ENCODE results near the gene A1BG.
"Not testable (repeated sequence)": the region's sequence is repeated elsewhere in the genome, so short reads cannot be mapped to it uniquely, and the experiment has no call there.

The A1BG gene

DNA sequence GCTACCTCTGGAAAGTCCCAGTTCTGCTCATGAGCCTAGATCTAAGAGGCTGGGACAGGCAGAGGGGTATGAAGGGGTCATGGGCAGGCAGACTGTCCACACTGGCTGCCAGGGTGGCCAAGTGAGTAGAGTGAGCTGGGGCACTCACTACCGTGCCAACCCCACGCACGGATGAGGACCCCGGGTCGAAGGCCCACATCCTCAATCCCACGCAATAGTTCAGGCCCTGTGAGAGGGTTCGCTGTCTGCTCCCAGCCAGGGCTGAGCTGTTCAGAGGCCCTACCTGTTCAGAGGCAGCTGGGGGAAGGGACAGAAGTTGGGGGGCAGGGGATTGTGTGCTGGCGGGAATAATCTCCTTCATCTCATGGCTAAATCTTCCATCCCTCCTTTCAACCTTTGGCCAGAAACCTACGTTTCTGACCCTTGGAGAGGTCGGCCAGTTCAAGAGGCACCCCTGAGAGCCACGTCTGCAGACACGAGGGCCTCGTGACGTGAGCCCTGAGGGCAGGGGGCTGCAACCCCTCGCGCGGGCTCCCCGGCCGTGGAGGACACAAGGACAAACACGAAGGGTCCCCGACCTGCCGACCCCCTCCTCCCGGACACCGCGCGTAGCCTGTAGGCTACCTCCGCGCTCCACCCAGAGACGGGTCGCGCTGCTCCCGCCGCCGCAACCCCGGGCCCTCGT is 32.7 kb upstream of the A1BG start:
- no peak for DNase-seq

GRCh38 chr19:58385313-58385890 is 32.1 kb upstream of the A1BG start:
- DNase-seq, result no peak

GRCh38 chr19:58382997-58383603 is 29.8 kb upstream of the A1BG start:
- DNase-seq, result no peak

- DNase-seq, result no peak
These were observed 28.3 kb upstream of the A1BG start for GRCh38 chr19:58381460-58382212.

DNA sequence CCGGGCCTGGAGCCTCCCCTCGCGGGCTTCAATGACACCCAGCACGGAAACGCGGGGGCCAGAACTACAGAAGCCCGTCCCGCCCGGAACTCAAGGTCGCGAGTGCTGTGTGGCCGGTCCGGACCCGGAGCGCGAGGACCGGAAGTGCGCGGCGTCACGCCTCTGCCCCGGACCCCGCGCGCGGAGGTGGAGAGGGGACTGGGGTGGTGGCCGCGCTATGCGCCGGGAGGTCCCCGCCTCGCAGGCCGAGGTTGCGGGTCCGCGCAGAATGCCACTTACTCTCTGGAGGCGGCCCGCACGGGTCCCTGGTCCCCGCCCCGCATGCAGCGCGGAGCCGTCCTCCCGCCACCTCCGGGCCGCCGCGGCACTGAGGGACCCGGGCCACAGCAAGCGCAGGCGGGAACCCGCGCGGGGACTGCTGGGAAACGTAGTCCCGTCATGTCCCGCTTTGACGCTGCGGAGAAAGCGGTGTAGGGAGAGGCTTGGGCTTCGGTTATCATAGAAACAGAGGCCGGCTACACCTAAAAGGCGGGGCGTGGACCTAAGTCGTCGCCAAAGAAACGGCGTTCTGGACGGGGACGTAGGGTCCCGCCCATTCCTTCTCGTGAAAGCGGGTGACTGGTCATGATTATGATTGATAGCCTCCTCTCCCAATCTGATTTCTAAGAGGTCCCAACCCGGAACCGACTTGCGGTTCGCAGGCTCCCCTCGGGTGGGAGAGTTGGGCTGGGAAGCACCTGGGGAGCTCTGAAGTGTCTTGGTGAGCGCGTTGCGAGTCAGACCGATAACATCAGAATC is 27.6 kb upstream of the A1BG start, which contains the start of gene ZNF837:
TSS of gene ZNF837 (minus strand) at position 369 of the 798 bp plus-strand sequence. CDS start 11,698 bp downstream, outside the sequence.
- DNase-seq, result peak; percentile 96

DNA sequence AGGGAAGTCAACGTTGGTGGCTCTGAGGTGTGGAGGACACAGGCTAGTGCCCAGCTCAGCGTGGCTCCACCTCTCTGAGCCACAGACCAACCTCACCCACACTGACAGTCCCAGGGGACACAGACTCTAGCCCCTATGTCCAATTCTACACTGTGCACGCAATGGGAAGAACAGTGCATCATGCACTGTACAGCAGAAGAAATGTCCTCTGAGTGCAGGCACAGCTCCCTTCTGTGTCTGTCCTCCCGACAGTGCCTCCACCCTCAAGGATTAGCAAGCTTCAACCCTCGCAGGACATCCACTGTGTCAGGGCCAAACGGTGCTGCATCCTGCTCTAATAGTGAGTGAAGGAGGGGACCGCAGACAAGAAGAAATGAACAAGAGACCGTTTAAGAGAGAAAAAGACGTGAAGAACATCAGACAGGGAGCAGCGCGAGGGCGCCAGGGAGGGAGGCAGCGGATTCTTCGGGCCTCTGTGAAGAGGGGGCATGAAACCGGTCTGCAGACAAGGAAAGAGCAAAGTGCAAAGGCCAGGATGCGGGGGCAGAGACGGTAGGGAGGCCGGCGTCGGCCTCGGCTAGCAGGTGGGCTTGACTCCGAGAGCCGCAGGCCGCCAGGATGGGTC is 26.9 kb upstream of the A1BG start:
- no peak for DNase-seq

GRCh38 chr19:58379246-58379645 is 26.0 kb upstream of the A1BG start:
- no peak for DNase-seq

DNA sequence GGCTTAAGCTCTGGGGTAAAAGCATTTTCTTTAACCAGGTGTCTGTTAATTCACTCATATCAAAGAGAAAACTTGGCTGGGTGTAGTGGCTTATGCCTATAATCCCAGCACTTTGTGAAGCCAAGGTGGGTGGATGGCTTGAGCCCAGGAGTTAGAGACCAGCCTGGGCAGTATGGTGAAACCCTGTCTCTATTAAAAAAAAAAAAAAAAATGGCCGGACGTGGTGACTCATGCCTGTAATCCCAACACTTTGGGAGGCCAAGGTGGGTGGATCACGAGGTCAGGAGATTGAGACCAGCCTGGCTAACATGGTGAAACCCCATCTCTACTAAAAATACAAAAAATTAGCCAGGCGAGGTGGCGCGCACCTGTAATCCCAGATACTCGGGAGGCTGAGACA is 23.4 kb upstream of the A1BG start:
- DNase-seq, result not testable (repeated sequence)

- DNase-seq, result no peak
These were observed 20.9 kb upstream of the A1BG start for GRCh38 chr19:58374200-58374599.

DNA sequence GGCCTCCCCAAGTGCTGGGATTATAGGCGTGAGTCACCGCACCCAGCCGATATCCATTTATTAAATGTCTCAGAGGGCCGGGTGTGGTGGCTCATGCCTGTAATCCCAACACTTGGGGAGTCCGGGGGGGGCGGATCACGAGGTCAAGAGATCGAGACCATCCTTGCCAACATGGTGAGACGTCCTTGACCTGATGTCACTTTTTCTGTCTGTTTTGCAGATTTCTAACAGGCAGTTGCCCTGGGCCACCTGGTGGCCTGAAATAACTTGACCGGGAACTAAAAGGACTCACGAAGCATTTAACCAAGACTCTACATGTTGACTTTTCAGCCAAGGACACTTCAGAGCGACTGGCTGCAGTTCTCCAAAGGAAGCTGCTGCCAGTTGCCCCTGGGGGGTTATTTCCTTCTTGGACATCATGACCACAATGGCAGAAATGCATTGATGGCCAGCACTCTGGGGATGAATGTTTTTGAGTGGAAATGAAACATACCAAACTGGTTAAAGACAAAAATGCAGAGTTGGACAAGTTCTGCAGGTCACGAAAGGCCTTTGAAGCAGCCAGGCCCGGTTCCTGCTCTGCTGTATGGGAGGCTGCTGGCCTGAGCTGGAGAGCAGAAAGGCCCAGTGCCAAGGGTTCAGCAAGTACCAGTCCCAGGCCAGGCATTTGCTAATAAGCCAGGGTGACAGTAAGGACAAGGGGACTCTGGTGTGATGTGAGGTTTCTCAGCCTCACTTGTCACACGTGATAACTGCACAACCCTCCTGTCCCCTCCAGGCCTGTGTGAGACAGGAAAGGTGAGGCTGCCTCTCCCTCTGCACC is 19.2 kb upstream of the A1BG start:
- no peak for DNase-seq

DNA sequence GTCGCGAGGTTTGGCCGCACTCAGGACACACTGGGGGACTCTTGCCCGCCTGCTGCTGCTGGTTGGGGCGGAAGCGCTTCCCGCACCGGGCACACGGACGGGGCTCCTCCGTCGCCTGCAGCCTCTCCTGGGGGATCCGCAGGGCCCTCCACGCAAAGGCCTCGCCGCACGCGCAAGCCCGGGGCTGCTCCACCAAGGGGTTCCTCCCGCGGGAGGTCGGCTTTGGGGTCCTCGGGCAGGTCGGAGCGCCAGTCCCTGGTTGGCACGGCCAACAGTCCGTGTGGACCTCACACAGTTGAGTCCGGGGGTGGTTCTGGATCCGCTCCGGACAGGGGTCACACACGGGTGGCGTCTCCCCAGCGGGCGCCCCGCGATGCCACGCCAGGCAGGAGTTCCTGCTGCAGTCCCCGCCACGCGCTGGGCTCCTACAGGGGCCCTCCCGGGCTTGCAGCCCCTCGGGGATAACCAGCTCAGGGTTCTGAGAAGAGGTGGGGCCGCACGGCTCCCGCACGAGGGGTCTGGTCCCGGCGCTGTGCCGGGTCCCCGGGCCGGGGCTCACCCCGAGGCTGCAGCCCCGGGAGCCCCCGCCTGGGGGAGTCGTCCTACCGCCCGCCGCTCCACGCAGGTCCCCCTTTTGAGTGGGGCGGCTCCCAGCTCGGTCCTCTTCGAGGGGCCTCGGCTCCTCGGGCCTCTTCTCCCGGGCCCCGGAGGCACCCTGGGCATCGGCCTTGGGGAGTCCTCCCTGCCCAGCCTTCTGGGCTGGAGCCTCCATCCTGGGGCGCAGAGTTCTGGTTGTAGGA is 15.5 kb upstream of the A1BG start:
- no peak for DNase-seq

- DNase-seq, result no peak
These were observed 14.6 kb upstream of the A1BG start for GRCh38 chr19:58367698-58368454.

- DNase-seq, result no peak
These were observed 13.5 kb upstream of the A1BG start for GRCh38 chr19:58366585-58367430.

DNA sequence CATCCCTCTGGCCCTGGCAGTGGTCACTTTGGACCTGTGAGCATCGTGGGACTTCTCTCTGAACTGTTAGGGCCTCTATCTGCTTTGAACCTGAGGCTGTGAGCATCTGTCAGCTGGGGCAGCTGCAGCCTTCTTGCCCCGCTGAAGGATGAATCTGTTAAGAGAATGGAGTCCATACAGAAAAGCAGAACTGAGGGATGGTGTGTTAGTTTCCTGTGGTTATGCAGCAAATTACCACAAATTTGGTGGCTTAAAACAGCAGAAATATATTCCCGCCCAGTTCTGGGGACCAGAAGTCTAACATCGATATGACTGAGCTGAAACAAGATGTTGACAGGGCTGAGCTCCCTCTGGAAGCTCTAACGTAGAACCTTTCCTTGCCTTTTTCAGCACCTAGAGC is 10.9 kb upstream of the A1BG start:
- DNase-seq, result no peak

GRCh38 chr19:58362272-58362994 is 9.1 kb upstream of the A1BG start, which contains the start of gene ZNF497:
Gene ZNF497, minus strand, starts transcription at chr19:58362751. Its CDS starts 5,116 bp downstream, at chr19:58357635.
- DNase-seq, result peak; percentile 97

GRCh38 chr19:58361900-58362271 is 8.6 kb upstream of the A1BG start:
- peak; percentile 55 for DNase-seq

DNA sequence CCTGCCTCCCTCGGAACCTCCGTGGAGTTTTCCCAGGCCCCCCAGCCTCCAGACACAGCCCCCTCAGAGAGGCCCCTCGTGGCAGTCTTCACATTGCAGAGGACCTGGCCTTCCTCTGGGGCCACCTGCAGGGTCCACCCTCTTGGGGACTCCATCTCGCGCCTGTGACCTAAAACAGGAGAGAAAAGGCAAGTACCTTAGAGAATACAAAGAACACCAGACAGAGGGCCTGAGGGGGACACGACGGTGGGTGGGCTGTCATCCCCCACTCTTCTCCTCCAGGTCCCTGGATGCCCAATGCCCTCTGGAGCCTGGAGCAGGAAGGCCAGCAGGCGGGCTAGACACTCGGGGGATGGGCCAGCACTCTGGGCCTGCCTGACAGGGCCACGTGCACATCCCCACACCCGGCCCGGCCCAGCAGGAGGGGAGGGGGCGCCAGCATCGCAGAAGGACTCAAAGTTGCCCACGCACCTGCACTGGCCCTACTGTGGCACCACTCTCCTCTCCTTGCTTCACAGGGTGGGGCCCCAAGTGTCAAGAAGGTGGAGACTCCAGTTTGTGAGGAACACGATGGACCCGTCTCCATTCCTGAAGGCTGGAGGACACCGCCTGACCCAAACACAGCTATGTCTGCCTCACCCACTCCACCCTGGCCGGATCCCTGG is 4.3 kb upstream of the A1BG start:
- no peak for DNase-seq
